Measurements from ENCODE around the gene ADGRA1.

DNA sequence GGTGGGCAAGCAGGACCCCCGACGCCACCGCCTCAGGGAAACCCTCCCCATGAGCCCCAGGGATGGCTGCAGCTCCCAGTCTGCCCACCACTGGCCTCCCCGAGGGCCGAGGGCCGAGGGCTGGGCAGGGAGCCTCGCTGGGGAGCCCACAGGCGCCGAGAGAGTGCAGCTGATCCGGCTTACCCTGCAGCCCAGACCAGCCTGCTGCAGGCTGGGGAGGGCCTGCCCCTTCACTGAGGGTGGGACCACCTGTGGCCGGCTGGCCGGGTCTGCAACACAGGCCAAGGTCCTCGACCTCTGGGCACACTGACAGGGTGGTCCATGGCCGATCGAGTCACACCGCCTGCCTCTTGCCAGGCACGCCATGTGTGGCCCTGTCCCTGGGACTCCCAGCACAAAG, 27.3 kb upstream of the ADGRA1 start:
- TF ChIP-seq, protein P1, sequence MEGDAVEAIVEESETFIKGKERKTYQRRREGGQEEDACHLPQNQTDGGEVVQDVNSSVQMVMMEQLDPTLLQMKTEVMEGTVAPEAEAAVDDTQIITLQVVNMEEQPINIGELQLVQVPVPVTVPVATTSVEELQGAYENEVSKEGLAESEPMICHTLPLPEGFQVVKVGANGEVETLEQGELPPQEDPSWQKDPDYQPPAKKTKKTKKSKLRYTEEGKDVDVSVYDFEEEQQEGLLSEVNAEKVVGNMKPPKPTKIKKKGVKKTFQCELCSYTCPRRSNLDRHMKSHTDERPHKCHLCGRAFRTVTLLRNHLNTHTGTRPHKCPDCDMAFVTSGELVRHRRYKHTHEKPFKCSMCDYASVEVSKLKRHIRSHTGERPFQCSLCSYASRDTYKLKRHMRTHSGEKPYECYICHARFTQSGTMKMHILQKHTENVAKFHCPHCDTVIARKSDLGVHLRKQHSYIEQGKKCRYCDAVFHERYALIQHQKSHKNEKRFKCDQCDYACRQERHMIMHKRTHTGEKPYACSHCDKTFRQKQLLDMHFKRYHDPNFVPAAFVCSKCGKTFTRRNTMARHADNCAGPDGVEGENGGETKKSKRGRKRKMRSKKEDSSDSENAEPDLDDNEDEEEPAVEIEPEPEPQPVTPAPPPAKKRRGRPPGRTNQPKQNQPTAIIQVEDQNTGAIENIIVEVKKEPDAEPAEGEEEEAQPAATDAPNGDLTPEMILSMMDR (IDR thresholded peaks at IDR 0.05): no peak
- no peak for TF ChIP-seq POLR2A (IDR thresholded peaks at IDR 0.05)
